Spinal cord (tissue), 10 donors: ENCODE data around the gene ENDOG. TPM values are rescaled to one million over a fixed set of nuclear protein-coding genes. Genes with fewer than 3 reads are reported as not detected.

ENCODE experiments used
- DNase-seq, 6 donors: peaks; one replicate each; pipeline versions ENCODE4 v3.0.0 to v3.0.0-alpha.2; 2013 to 2015; ENCODE audit warnings: low spot score in 6 of 6, low read depth in 4 of 6
- H3K27ac ChIP-seq: one replicate; pipeline ENCODE4 v1.5.1; 2013; ENCODE audit warnings: low read depth, low read length, control low read depth
- H3K27me3 ChIP-seq: one replicate; pipeline ENCODE4 v1.6.1; 2013; ENCODE audit warnings: low read length; ENCODE audit not compliant: control insufficient read depth, insufficient read depth
- H3K36me3 ChIP-seq: one replicate; pipeline ENCODE4 v1.6.1; 2013; ENCODE audit warnings: low read length; ENCODE audit not compliant: control insufficient read depth, insufficient read depth
- H3K4me1 ChIP-seq: one replicate; pipeline ENCODE4 v1.6.1; 2013; ENCODE audit warnings: low read length; ENCODE audit not compliant: control insufficient read depth, insufficient read depth
- H3K4me3 ChIP-seq: one replicate; pipeline ENCODE4 v1.5.1; 2013; ENCODE audit warnings: low read depth, low read length, control low read depth
- H3K9me3 ChIP-seq: one replicate; pipeline ENCODE4 v1.6.1; 2013; ENCODE audit warnings: low read length; ENCODE audit not compliant: control insufficient read depth, insufficient read depth
- WGBS: methylation state at CpG from one replicate; pipeline ENCODE4 v1.1.5; 2013; ENCODE audit warnings: missing lambda C conversion rate; ENCODE audit not compliant: insufficient coverage; 5-methylcytosine and 5-hydroxymethylcytosine counted together
- polyA plus RNA-seq, 2 donors: library from polyadenylated mRNA; unstranded; fragments of 120-200 nt; gene quantifications; one replicate each; pipeline ENCODE4 v1.2.1, GENCODE V29; 2013; ENCODE audit not compliant: insufficient read length in 2 of 2
- total RNA-seq, 2 donors: library from RNA; depleted of rRNA in 1 of 2; stranded (reverse); fragments of 120-200 nt in 1 of 2; fragments of >200 nt in 1 of 2; gene quantifications; one replicate each; pipeline versions ENCODE4 v1.2.3 to v1.2.4, GENCODE V29; 2013 to 2014
- donor health status: healthy.

ENDOG gene
- total and polyA plus RNA-seq, 4 donors: 14.2 to 36.9 (median 31.8) TPM

GRCh38 chr9:128825923-128826700 is 7.8 kb downstream of the ENDOG start:
- no peak for DNase-seq
- no peak overlapping the region for H3K4me3 ChIP-seq
- no peaks in the 10 kb centered on the region for H3K27me3 ChIP-seq
- H3K36me3 ChIP-seq: peaks cover 64% of the 10 kb centered on the region
- no peak overlapping the region for H3K27ac ChIP-seq
- over 99% methylated on average over 15 of the region's 22 CpGs for WGBS
- peaks cover 18% of the 10 kb centered on the region for H3K4me1 ChIP-seq
- H3K9me3 ChIP-seq: no peaks in the 10 kb centered on the region

GRCh38 chr9:128828267-128828666 is 10.0 kb downstream of the ENDOG start:
- H3K4me3 ChIP-seq: no peak overlapping the region
- WGBS: 81% methylated on average over 3 of the region's 8 CpGs
- peaks cover 52% of the 10 kb centered on the region for H3K36me3 ChIP-seq

GRCh38 chr9:128828719-128829452 is 10.6 kb downstream of the ENDOG start:
- WGBS: 34% methylated on average over 15 of the region's 18 CpGs

More at GRCh38 chr9:128828267-128828666, 10.0 kb downstream of the ENDOG start:
- Histone ChIP-seq H3K27me3 (no peaks in the 10 kb centered on the region), H3K4me1 (peaks cover 17% of the 10 kb centered on the region), H3K9me3 (no peaks in the 10 kb centered on the region), H3K27ac (no peak overlapping the region)
- DNase-seq: no peak

DNA sequence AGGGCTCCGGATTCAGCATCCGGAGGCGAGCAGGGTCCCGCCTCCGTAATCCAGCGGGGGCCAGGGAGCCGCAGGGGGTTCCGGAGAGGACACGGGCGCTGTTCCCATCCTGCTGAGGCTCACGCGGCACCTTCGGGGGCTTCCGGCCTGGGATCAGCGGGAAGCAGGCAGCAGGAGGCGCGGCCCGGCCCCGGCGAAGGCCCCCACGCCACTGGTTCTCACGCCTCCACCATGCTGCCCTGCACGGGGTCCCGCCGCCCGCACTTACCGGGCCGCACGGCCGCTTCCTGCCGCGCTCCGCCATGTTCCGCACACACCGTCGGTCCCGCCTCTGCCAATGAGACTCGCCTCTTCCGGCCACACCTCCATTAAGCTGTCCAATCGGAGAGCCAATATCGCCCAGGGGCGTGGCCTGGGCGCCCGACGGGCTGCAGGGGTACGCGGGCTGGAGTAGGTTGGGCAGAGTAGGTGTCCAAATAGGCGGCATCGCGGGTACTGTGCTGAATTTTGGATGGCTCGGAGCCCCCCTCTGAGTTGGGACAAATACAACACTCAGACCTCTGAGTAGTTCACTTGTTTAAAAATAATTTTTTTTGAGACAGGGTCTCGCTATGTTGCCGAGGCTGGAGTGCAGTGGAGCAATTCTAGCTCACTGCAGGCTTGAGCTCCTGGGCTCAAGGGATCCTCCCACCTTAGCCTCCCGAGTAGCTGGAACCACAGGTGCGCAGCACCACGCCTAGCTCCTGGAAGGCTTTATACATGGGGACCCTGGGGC is 11.4 kb downstream of the ENDOG start, which contains the start of gene SPOUT1:
Gene SPOUT1, minus strand, starts transcription at position 318 of the 775 bp plus-strand sequence. Its CDS starts 14 bp downstream, at position 304.
- Histone ChIP-seq H3K4me3 (peak within 1 kb of the TSS; percentile 85), H3K4me1 (peaks cover 17% of the 10 kb centered on the region), H3K27me3 (no peaks in the 10 kb centered on the region), H3K36me3 (peaks cover 50% of the 10 kb centered on the region), H3K9me3 (no peaks in the 10 kb centered on the region), H3K27ac (peak within 1 kb of the TSS; percentile 43)
- WGBS: under 1% methylated on average over 51 of the region's 56 CpGs
- peak; percentile 76 to 98 (median 86) for DNase-seq

More at GRCh38 chr9:128828719-128829452, 10.6 kb downstream of the ENDOG start:
- no peak for DNase-seq
- H3K4me3 ChIP-seq: peak overlapping the region; percentile 85
- H3K36me3 ChIP-seq: peaks cover 52% of the 10 kb centered on the region
- peaks cover 17% of the 10 kb centered on the region for H3K4me1 ChIP-seq
- H3K27ac ChIP-seq: peak overlapping the region; percentile 43
- no peaks in the 10 kb centered on the region for H3K27me3 ChIP-seq
- no peaks in the 10 kb centered on the region for H3K9me3 ChIP-seq

DNA sequence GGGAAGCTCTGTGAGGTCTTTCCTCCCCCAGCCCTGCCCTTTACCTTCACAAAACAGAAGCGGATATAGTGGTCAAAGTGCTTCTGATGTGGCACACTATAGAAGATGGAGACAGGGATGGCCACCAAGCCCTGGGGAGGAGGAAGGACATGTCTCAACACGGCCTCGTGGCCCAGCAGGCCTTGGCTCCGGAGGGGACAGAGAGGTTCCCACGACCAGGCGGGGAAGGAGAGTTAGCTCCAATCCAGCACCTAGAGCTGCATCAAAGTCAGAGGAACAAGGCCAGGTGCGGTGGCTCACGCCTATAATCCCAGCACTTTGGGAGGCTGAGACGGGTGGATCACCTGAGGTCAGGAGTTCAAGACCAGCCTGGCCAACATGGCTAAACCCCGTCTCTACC is 15.4 kb downstream of the ENDOG start:
- Histone ChIP-seq H3K27ac (no peak overlapping the region), H3K4me3 (no peak overlapping the region), H3K9me3 (no peaks in the 10 kb centered on the region), H3K4me1 (peaks cover 13% of the 10 kb centered on the region), H3K36me3 (peaks cover 56% of the 10 kb centered on the region), H3K27me3 (no peaks in the 10 kb centered on the region)
- WGBS: 95% methylated on average over 8 of the region's 10 CpGs
- DNase-seq: no peak

DNA sequence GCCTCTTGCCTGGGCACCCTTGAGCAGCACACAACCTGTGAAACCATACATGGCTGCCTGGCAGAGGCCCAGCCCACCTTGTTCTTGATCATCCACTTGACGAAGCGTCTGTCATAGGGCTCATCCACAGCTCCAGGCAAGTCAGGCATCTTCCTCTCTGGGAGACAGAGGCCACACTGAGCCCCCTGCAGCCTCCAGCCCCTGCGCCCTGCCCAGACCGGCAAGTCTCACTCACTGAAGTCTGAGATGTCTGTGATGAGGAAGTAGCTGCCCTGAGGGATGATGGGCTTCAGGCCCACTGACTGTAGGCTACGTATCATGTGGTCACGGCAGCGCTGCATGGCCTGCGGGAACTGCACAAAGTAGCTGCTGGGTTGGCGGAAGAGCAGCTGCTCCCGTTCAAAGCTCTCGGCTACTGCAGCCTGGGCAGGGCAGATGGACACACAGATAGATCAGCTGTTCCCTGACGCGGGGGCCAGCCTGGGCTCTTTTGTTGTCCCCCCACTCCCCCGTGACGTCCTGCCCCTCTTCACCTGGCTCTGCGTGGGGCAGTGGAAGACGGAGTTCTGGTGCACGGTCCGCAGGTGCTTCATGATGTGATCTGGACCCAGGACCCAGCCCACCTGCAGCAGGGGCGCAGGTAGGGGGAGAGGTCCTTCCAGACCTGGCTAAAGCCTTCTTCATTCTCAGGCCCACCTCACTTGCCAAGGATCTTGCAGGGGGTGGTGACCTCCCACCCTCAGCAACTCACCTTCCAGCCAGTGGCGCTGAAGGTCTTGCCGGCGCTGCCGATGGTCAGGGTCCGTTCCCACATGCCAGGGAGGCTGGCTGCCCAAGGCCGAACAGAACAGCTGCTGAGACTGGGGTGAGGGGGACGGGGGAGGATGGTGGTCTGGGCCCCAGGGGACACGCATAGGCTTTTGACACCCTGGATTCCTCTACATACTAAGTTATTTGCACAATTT is 17.2 kb downstream of the ENDOG start:
- DNase-seq: no peak
- peaks cover 60% of the 10 kb centered on the region for H3K36me3 ChIP-seq
- no peak overlapping the region for H3K4me3 ChIP-seq
- no peaks in the 10 kb centered on the region for H3K9me3 ChIP-seq
- H3K27me3 ChIP-seq: no peaks in the 10 kb centered on the region
- no peaks in the 10 kb centered on the region for H3K4me1 ChIP-seq
- 89% methylated on average over 19 of the region's 28 CpGs for WGBS
- no peak overlapping the region for H3K27ac ChIP-seq

DNA sequence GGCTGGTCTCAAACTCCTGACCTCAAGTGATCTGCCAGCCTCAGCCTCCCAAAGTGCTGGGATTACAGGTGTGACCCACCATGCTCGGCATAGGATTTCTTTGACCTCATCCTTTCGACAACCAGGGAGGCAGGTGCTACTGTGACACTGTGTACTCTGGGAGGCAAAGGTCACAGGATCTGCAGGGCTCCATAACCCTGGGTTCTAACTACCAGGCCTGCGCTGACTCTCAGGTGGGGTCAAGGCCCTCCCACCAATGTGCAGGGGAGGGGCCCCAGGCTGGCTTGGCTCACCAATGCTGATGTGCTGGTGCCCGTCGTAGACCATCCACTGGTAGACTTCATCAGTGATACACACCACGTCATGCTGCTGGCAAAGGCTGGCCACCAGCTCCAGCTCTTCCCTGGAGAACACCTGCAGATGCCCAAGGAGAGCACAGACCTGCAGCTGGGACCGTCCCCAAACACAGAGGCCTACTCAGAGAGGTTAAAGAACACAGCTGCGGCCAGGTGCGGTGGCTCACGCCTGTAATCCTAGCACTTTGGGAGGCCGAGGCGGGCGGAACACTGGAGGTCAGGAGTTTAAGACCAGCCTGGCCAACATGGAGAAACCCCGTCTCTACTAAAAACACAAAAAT is 18.3 kb downstream of the ENDOG start:
- Histone ChIP-seq H3K4me3 (no peak overlapping the region), H3K36me3 (peaks cover 69% of the 10 kb centered on the region), H3K4me1 (no peaks in the 10 kb centered on the region), H3K9me3 (no peaks in the 10 kb centered on the region), H3K27me3 (no peaks in the 10 kb centered on the region), H3K27ac (no peak overlapping the region)
- DNase-seq: no peak
- WGBS: 92% methylated on average over 13 of the region's 14 CpGs

DNA sequence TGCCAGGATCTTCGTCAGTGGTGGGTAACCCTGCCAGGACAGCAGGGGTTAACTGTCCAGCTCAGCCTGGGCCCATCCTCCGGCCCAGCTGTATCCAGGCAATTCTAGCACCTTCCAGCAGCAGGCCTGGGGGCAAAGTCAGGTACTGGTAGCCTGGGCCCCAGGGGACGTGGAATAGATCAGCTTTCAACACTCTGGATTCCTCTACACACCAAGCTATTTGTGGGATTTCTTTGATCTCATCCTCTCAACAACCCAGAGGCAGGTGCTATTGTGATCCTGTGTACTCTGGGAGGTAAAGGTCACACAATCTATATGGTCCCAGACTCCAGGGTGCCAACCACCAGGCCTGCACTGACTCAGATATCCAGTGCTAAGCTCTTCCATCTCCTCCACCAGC is 20.0 kb downstream of the ENDOG start:
- Histone ChIP-seq H3K36me3 (peaks cover 68% of the 10 kb centered on the region), H3K4me3 (no peak overlapping the region), H3K27me3 (no peaks in the 10 kb centered on the region), H3K27ac (no peak overlapping the region), H3K9me3 (no peaks in the 10 kb centered on the region), H3K4me1 (no peaks in the 10 kb centered on the region)
- DNase-seq: no peak
- WGBS: 65% methylated on average over 2 of the region's 3 CpGs
